NCI-H1694 treated with DMSO at 0.1 percent for 48 hours (cell line): ENCODE measurements around the gene ENPP3.

Source experiments
- DNase-seq: peaks from one replicate; lab custom pipeline; 2025; lab: John Stamatoyannopoulos, UW

The ENPP3 gene

GRCh38 chr6:131765081-131765803, 128.1 kb downstream of the ENPP3 start:
- DNase-seq, result no peak

DNA sequence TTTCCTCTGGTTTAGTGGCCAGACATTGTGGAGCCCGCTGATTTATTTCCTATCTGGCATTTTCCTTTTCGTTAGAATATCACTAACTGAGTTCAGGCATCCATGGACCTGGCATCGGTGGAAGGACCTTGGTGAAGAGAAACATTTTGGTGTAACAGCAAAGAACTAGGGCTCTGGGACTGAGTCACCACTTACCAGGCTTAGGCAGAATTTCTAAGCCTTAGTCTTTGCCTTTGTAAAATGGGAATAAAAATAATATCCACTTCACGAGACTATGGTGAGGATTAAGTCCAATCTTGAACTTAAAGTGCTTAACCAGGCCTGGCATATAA, 128.7 kb downstream of the ENPP3 start:
- DNase-seq, result no peak

GRCh38 chr6:131766631-131767030, 129.5 kb downstream of the ENPP3 start:
- no peak for DNase-seq

GRCh38 chr6:131768964-131769363, 131.9 kb downstream of the ENPP3 start:
- no peak for DNase-seq

- DNase-seq, result no peak
These were observed 132.5 kb downstream of the ENPP3 start for GRCh38 chr6:131769385-131770141.

DNA sequence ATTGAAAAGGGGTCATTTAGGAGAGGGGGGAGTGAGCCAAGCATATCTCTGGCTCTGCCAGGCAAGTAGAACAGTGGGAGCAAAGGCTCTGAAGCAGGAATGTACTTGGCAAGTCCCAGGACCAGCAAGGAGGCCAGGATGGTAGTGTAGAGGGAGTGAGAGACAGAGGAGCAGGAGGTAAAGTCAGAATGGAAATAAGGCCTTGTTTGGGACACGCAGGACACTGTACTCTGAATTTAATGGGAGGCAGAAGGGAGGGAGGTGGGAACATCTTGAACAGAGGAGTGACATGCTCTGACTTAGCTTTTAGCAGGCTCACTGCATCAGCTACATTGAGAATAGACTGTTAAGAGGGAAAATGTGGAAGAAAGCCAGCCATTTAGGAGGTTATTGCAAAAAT, 133.7 kb downstream of the ENPP3 start:
- no peak for DNase-seq

DNA sequence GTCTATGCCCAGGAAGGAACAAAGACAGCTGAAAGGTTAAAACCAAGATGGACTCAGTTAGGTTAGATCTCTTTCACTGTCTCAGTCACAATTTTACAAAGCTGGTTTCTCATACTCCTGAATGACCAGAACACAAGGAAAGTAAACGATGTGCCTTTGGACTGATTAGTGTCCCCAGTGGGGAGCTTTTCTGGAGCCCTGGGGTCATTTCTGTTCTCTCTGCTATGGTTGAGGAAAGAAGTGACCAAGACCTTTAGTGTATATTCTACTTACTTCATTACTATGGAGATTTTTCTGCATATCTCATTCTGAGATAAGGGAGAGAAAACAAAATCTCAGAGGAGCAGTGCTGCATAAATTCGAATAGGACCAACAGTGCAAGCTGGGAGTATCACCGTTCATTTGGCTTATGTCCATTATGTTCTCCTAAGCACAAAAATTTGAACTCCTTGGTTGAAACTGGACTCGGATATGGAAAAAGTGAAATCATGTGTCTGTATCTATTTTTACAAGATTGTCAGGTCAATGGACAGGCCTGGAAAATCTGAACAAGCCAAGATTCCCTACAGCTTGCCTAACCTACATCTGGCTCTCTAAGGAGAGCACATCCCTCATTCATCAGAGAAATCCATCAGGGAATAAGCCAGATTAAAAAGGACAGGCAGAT, 136.3 kb downstream of the ENPP3 start:
- DNase-seq, result no peak

DNA sequence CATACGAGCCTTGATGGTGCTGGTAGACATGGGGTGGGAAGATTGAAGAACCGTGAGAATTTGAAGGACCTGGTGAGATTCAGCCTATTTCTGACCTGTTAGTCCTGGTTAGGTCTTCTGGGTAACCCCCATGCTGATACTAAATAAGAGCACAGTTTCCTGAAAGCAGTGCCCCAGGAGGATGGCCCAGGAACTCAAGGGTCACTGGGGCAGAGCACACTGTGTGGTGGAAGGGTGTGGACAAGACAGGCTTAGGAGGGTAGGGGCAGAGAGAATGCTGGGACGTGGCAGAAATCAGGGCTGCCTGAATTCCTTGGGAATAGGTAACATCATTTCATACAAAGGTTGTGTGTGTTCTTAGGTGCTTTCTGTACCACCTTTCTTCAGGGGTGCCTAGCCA, 138.8 kb downstream of the ENPP3 start:
- DNase-seq, result no peak

- no peak for DNase-seq
These were observed 139.9 kb downstream of the ENPP3 start for GRCh38 chr6:131776985-131777384.

DNA sequence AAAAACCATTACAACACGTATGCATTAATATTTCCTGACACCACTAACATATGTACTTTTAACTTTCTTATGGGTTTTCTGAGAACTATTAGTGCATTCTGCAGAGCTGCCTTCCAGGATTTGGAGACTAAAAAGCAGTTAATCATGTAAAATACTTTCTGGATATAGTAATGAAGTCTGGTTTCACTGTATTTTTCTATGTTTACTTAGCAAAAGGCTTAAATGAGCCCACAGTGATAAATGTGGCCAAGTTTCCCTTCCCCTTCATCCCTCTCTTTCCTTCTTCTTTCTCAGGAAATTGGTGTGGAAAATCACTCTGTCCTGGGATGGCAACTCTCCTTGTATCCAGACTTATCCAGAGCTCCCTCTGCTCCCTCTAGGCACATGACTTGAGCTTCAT, 141.1 kb downstream of the ENPP3 start:
- no peak for DNase-seq

DNA sequence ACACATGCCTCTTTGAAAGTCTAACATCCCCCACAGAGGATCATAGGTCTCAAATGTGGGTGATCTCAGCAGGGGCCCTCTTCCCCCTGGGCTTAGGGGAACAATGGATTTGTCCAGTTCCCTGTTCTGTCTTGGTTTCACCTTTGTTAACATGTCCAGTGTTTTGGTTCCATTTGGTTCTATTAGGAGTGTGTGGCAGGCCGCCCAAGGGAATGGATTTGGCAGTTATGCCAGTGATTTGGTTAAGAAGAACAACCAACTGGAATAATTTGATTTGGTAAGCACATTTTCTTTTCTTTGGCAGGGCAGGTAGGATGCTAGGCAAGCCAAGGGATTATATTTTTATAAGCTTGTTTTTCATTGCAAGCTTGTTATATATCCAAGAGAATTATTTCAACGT, 142.2 kb downstream of the ENPP3 start:
- DNase-seq, result no peak

GRCh38 chr6:131780600-131780999, 143.5 kb downstream of the ENPP3 start:
- DNase-seq, result no peak

- no peak for DNase-seq
These were observed 144.6 kb downstream of the ENPP3 start for GRCh38 chr6:131781687-131782086.

GRCh38 chr6:131782764-131783163, 145.7 kb downstream of the ENPP3 start:
- DNase-seq, result no peak

- no peak for DNase-seq
These were observed 147.5 kb downstream of the ENPP3 start for GRCh38 chr6:131784561-131784960.

- no peak for DNase-seq
These were observed 150.0 kb downstream of the ENPP3 start for GRCh38 chr6:131787079-131787478.

DNA sequence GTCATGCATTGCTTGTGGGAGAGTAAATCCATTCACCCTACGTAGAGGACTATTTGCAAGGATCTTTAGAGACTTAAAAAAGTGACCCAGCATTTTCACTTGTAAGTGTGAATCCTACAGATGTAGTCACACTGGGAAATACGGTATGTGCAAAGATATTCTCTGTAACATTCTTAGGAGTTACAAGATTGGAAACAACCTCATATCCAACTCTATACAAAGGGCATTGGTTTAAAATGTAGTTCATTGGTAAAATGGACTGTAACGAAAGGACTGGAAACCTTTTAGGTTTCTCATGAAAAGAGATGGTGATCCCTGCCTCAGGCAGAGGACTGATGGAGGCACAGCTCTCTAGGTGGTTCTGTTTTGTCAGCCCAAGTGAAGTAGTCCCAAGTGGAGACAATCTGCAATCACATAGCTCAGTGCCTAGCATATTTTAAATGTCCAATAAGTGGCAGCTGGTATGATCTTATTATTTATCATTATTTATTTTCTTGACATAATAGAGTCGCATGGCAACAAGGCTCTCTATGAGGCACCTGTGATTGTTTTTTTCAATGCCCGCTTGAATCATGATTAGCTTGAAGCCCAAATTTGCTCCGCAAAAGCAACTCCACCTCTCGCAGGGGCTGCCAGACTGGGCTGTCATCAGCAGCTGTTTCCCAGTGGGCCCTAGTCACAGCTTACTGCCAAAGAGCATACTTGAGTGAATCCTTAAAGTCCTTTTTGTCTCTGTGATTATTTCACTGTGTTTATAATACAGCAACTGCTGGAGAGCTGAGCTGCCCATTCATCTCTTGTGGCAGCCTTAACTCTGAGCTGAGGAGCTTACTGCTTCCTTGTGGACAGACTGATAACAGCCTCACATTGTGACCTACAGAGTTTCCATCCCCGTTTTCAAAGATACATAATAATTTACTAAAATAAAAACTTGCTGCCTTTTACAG, 150.9 kb downstream of the ENPP3 start:
- no peak for DNase-seq

- no peak for DNase-seq
These were observed 152.1 kb downstream of the ENPP3 start for GRCh38 chr6:131789219-131789618.

DNA sequence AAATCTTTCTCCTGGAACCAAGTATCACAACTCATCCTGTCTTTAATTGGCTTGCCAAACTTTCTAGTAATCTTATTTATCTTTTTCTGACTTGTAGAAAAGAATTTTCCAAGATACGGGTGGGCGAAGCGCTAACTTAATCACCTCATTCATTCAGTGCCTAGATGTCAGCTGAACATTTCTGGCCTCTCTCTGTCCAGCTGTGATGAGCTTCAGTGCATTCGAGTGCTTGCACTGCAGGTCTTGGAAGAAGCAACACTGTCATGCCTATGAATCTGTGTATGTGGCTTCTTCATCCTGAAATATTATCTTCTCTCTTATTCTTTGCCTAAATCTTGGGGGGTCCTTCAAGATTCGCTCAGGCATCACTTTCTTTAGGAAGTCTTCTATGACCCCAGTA, 154.4 kb downstream of the ENPP3 start:
- DNase-seq, result no peak

- DNase-seq, result no peak
These were observed 155.0 kb downstream of the ENPP3 start for GRCh38 chr6:131792091-131792496.

GRCh38 chr6:131795366-131795765, 158.3 kb downstream of the ENPP3 start:
- DNase-seq, result no peak
